A549 (cell line): ENCODE results near the gene GIGYF1. TPM values are rescaled to one million over a fixed set of nuclear protein-coding genes. Genes with fewer than 3 reads are reported as not detected.
A peak's percentile ranks its signal among the peaks of the same experiment; 100 is the strongest.

ENCODE experiments used
- ATAC-seq, 2 experiments: fragments of 200-7000 bp in 1 of 2; fragments of >200 bp in 1 of 2; cut with Nextera tagmentation in 1 of 2; cut with Tn5 transposase in 1 of 2; 3 replicates each; pipeline versions ENCODE4 v1.8.0 to v1.9.1; 2018 to 2020; ENCODE audit warnings: mild to moderate bottlenecking in 1 of 2, moderate library complexity in 1 of 2
- CTCF ChIA-PET: fragments of 300-600 bp; sonication (Branson Sonifier 250); formaldehyde crosslinking; extraction: SDS; loops from one replicate; lab custom pipeline; 2021; ENCODE audit warnings: antibody characterized with exemption, inconsistent platforms; lab: Yijun Ruan, JAX
- POLR2A ChIA-PET: fragments of 350-600 bp; formaldehyde crosslinking; extraction: SDS; loops from one replicate; lab custom pipeline; 2021; ENCODE audit warnings: antibody characterized with exemption, inconsistent platforms; lab: Yijun Ruan, JAX
- DNase-seq, 2 experiments: peaks; one replicate each; pipeline versions ENCODE4 v3.0.0 to v3.0.0-alpha.2; 2011 to 2016; ENCODE audit warnings: low read depth in 1 of 2, low spot score in 1 of 2
- FAIRE-seq: peaks from 2 replicates; lab custom pipeline; 2011; peaks lifted over from hg19 to GRCh38; lab: Jason Lieb, UNC
- H3K27ac ChIP-seq, 2 experiments: fragments of >200 bp; sonication (Bioruptor Twin); formaldehyde crosslinking; 3 replicates each; pipeline ENCODE4 v1.5.1; 2016 to 2017
- H3K4me1 ChIP-seq: fragments of >200 bp; sonication (Bioruptor Twin); formaldehyde crosslinking; 3 replicates; pipeline ENCODE4 v1.6.1; 2016
- H3K4me2 ChIP-seq: fragments of >200 bp; sonication (Bioruptor Twin); formaldehyde crosslinking; 3 replicates; pipeline ENCODE4 v1.6.1; 2016
- H3K4me3 ChIP-seq: fragments of >200 bp; sonication (Bioruptor Twin); formaldehyde crosslinking; 3 replicates; pipeline ENCODE4 v1.5.1; 2016
- H3K9me3 ChIP-seq: fragments of >200 bp; sonication (Bioruptor Twin); formaldehyde crosslinking; 3 replicates; pipeline ENCODE4 v1.6.1; 2016
- ATOH8 ChIP-seq: fragments of 250-450 bp; sonication (Bioruptor Pico); IDR thresholded peaks from 2 replicates; pipeline ENCODE4 v1.5.0; 2020; ENCODE audit warnings: low read depth, mild to moderate bottlenecking, moderate library complexity
- CBX8 ChIP-seq: fragments of 200-600 bp; sonication (generic); IDR thresholded peaks from 2 replicates; pipeline ENCODE4 v1.6.1; 2016
- CHD2 ChIP-seq: fragments of 150-350 bp; IDR thresholded peaks from 2 replicates; pipeline ENCODE4 v1.6.1; 2014; ENCODE audit warnings: low read length; ENCODE audit not compliant: partially characterized antibody
- CHD4 ChIP-seq: fragments of 200-600 bp; sonication (generic); IDR thresholded peaks from 2 replicates; pipeline ENCODE4 v1.6.1; 2016; ENCODE audit warnings: antibody characterized with exemption, mild to moderate bottlenecking, borderline replicate concordance
- EHMT2 ChIP-seq: fragments of 200-600 bp; sonication (generic); IDR thresholded peaks from 2 replicates; pipeline ENCODE4 v1.6.1; 2016; ENCODE audit warnings: antibody characterized with exemption, low read depth, mild to moderate bottlenecking, moderate library complexity
- ELK1 ChIP-seq: fragments of 150-350 bp; IDR thresholded peaks from 2 replicates; pipeline ENCODE4 v1.6.1; 2014; ENCODE audit warnings: low read depth, mild to moderate bottlenecking, low read length
- FOSL2 ChIP-seq, 2 experiments: fragments of 450-650 bp in 1 of 2; fragments of >200 bp in 1 of 2; sonication (Bioruptor Twin) in 1 of 2; formaldehyde crosslinking; IDR thresholded peaks; 2 replicates each; pipeline versions ENCODE4 v1.5.0 to v1.6.1; 2016 to 2020; ENCODE audit warnings: mild to moderate bottlenecking in 1 of 2, moderate library complexity in 1 of 2
- HOXA7 ChIP-seq: fragments of 250-450 bp; sonication (Bioruptor Pico); IDR thresholded peaks from 2 replicates; pipeline ENCODE4 v1.5.0; 2020; ENCODE audit warnings: mild to moderate bottlenecking, moderate library complexity
- HOXB13 ChIP-seq: fragments of 250-450 bp; sonication (Bioruptor Pico); IDR thresholded peaks from 2 replicates; pipeline ENCODE4 v1.5.0; 2020; ENCODE audit warnings: low read depth, mild to moderate bottlenecking, moderate library complexity
- JUN ChIP-seq, 2 experiments: fragments of >200 bp; sonication (Bioruptor Twin); formaldehyde crosslinking; IDR thresholded peaks; 2 replicates in 1 of 2; 3 replicates in 1 of 2; pipeline ENCODE4 v1.6.1; 2016 to 2017
- KDM1A ChIP-seq: fragments of 200-600 bp; sonication (generic); IDR thresholded peaks from 2 replicates; pipeline ENCODE4 v1.6.1; 2016; ENCODE audit warnings: low read depth, mild to moderate bottlenecking
- MYC ChIP-seq: IDR thresholded peaks from 2 replicates; pipeline ENCODE4 v1.6.1; 2012; ENCODE audit warnings: mild to moderate bottlenecking, inconsistent platforms, low read length, improper control_type of control experiment, borderline replicate concordance
- NPAS2 ChIP-seq: fragments of 250-450 bp; sonication (Bioruptor Pico); IDR thresholded peaks from 2 replicates; pipeline ENCODE4 v1.8.0; 2022; ENCODE audit warnings: mild to moderate bottlenecking, moderate library complexity, borderline replicate concordance
- PHF8 ChIP-seq: fragments of 200-600 bp; sonication (generic); IDR thresholded peaks from 2 replicates; pipeline ENCODE4 v1.6.1; 2016; ENCODE audit warnings: low read depth, mild to moderate bottlenecking, antibody characterized with exemption, moderate library complexity, borderline replicate concordance
- POLR2AphosphoS2 ChIP-seq: conservative IDR thresholded peaks from 2 replicates; pipeline ENCODE4 v1.6.1; 2012; ENCODE audit warnings: low read length, improper control_type of control experiment, inconsistent platforms
- RARB ChIP-seq: fragments of 250-450 bp; sonication (Bioruptor Pico); IDR thresholded peaks from 2 replicates; pipeline ENCODE4 v1.8.0; 2021; ENCODE audit warnings: mild to moderate bottlenecking, moderate library complexity
- TP53 ChIP-seq: fragments of 250-450 bp; sonication (Bioruptor Pico); IDR thresholded peaks from 2 replicates; pipeline ENCODE4 v1.5.0; 2021; ENCODE audit warnings: mild to moderate bottlenecking, moderate library complexity
- ZFP36 ChIP-seq: fragments of 450-650 bp; IDR thresholded peaks from 2 replicates; pipeline ENCODE4 v1.6.1; 2014; ENCODE audit warnings: borderline replicate concordance; ENCODE audit not compliant: partially characterized antibody
- ZNF302 ChIP-seq: fragments of 250-450 bp; sonication (Bioruptor Pico); IDR thresholded peaks from 2 replicates; pipeline ENCODE4 v1.9.0; 2021; ENCODE audit warnings: inconsistent platforms, mild to moderate bottlenecking, moderate library complexity
- ZSCAN20 ChIP-seq: fragments of 250-450 bp; sonication (Bioruptor Pico); IDR thresholded peaks from 2 replicates; pipeline ENCODE4 v1.8.0; 2022; ENCODE audit warnings: mild to moderate bottlenecking, moderate library complexity
- WGBS: methylation state at CpG from one replicate; pipeline ENCODE4 v1.1.6; 2017; ENCODE audit errors: missing lambda C conversion rate; 5-methylcytosine and 5-hydroxymethylcytosine counted together
- polyA plus RNA-seq, 4 experiments: library from polyadenylated mRNA; depleted of rRNA in 3 of 4; stranded (reverse); fragments of >200 nt; fragmentation: RNase III in 1 of 4; extraction: RNeasy Plus Mini Kit Qiagen cat#74134 plus additional on column Dnase treatment in 1 of 4; gene quantifications; 2 replicates in 3 of 4; 3 replicates in 1 of 4; pipeline ENCODE4 v1.2.3, GENCODE V29; 2011 to 2017
- TF ChIP-seq, protein P1 (sequence below): IDR thresholded peaks from 2 replicates; pipeline ENCODE4 v1.6.1; 2012

The GIGYF1 gene
- polyA plus RNA-seq, 2 of the 4 experiments (the other 2 are of a cell fraction), result 5.1 to 18.9 TPM

- Histone ChIP-seq H3K9me3 (no peaks in the 10 kb centered on the region), H3K4me3 (no peak overlapping the region), H3K4me1 (peaks cover 26% of the 10 kb centered on the region), H3K27ac (no peak overlapping the region; a peak in 1 of 6 replicates), H3K4me2 (no peak overlapping the region)
- TF ChIP-seq MYC (no peak), HOXA7 (CRISPR knock-in tag) (no peak), PHF8 (no peak), NPAS2 (CRISPR knock-in tag) (no peak), EHMT2 (no peak), ZNF302 (no peak), POLR2AphosphoS2 (no peak), TP53 (CRISPR knock-in tag) (no peak), RARB (CRISPR knock-in tag) (no peak), CBX8 (no peak), ELK1 (no peak), KDM1A (no peak), ZFP36 (no peak), ZSCAN20 (CRISPR knock-in tag) (no peak), CHD4 (no peak), CHD2 (no peak)
- DNase-seq (no peak), ATAC-seq (no peak), FAIRE-seq (no peak)
- 93% methylated on average over 26 of the region's 28 CpGs for WGBS
- ChIA-PET CTCF (interaction anchor here (0.8 to 6.4 kb wide), 8 partner anchors 10 to 123 kb away, joined by 3 to 54 read pairs (median 4); partner anchors contain the start of genes GIGYF1, MOSPD3 and POP7), POLR2A (interaction anchor here (1.3 kb wide), 1 partner anchor 10 kb away, joined by 4 read pairs; the partner anchor contains the start of gene GNB2)
These were observed 10.9 kb downstream of the GIGYF1 start for GRCh38 chr7:100682991-100683658.

DNA sequence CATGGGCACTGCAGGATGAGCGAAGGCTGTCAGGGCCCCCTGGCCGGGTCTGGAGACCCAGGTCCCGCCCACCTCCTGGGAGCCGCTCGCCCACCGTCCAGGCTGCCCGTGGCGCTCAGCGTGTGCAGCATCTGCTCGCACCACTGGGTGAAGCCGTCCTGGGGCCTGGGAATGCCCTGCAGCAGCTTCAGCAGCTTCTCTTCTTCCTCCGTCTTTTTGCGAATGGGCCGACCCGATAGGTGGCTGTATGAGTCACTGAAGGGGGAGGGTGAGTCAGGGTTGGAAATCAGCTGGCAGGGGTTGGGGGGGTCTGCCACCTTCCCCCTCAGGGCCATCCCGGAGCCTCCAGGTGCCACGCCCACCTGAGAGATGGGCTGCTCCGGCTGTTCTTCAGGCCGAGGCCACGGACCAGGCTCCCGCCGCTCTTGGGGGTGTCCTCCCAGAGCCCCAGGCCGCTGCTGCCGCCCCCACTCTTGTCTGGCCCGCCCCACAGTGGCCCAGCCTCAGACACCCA is 11.8 kb downstream of the GIGYF1 start:
- FAIRE-seq (no peak), ATAC-seq (no peak), DNase-seq (no peak)
- Histone ChIP-seq H3K4me3 (no peak overlapping the region), H3K9me3 (no peaks in the 10 kb centered on the region), H3K4me2 (no peak overlapping the region), H3K4me1 (peaks cover 26% of the 10 kb centered on the region), H3K27ac (no peak overlapping the region; a peak in 1 of 6 replicates)
- POLR2A ChIA-PET, result interaction anchor here (1.3 to 1.6 kb wide), 2 partner anchors 9 to 70 kb away, joined by 4 read pairs; partner anchors contain the start of genes GNB2 and MOSPD3
- no peak for TF ChIP-seq FOSL2 (IDR thresholded peaks at IDR 0.05)
- TF ChIP-seq FOSL2 (CRISPR knock-in tag; IDR thresholded peaks at IDR 0.05), result peak; percentile 61
- no peak for TF ChIP-seq HOXB13 (CRISPR knock-in tag)
- CTCF ChIA-PET, result interaction anchor here (1.2 to 6.4 kb wide), 5 partner anchors 11 to 70 kb away, joined by 3 to 54 read pairs (median 21); partner anchors contain the start of genes GIGYF1, MOSPD3 and POP7
- WGBS, result 63% methylated on average over 7 of the region's 25 CpGs

GRCh38 chr7:100681491-100682227 is 12.4 kb downstream of the GIGYF1 start:
- ATAC-seq (no peak), DNase-seq (no peak), FAIRE-seq (no peak)
- Histone ChIP-seq H3K4me3 (no peak overlapping the region), H3K27ac (no peak overlapping the region), H3K4me1 (peaks cover 26% of the 10 kb centered on the region), H3K9me3 (no peaks in the 10 kb centered on the region), H3K4me2 (no peak overlapping the region)
- TF ChIP-seq ATOH8 (CRISPR knock-in tag), result no peak
- TF ChIP-seq, protein P1, sequence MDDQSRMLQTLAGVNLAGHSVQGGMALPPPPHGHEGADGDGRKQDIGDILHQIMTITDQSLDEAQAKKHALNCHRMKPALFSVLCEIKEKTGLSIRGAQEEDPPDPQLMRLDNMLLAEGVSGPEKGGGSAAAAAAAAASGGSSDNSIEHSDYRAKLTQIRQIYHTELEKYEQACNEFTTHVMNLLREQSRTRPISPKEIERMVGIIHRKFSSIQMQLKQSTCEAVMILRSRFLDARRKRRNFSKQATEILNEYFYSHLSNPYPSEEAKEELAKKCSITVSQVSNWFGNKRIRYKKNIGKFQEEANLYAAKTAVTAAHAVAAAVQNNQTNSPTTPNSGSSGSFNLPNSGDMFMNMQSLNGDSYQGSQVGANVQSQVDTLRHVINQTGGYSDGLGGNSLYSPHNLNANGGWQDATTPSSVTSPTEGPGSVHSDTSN, result no peak
- 0 out of 5 replicates have a peak, but pooled peaks of 1 of the 2 experiments have one; percentile 28 for TF ChIP-seq JUN (IDR thresholded peaks at IDR 0.05)
- WGBS, result 85% methylated on average over 28 of the region's 29 CpGs
- CTCF ChIA-PET, result interaction anchor here (0.8 to 6.4 kb wide), 6 partner anchors 10 to 69 kb away, joined by 3 to 54 read pairs (median 22); partner anchors contain the start of genes GIGYF1, MOSPD3 and POP7
- POLR2A ChIA-PET, result interaction anchor here (1.6 kb wide), 1 partner anchor 69 kb away, joined by 4 read pairs; the partner anchor contains the start of gene MOSPD3
